ENCODE measurements around the gene LRRK1.

The LRRK1 gene

GRCh38 chr15:101024706-101025500 lies 105.7 kb downstream of the LRRK1 start:
- Histone ChIP-seq H3K9me3 (no peaks in the 10 kb centered on the region), H3K27ac (no peak overlapping the region), H3K36me3 (no peaks in the 10 kb centered on the region), H3K4me2 (no peak overlapping the region), H3K27me3 (no peaks in the 10 kb centered on the region), H3K4me3 (no peak overlapping the region), H3K9ac (no peak overlapping the region), H3K4me1 (no peaks in the 10 kb centered on the region), H4K20me1 (no peaks in the 10 kb centered on the region)
- no peak for TF ChIP-seq Cebpa-rat (IDR thresholded peaks at IDR 0.05)

GRCh38 chr15:101025501-101025885 lies 106.3 kb downstream of the LRRK1 start:
- H3K27me3 ChIP-seq: no peaks in the 10 kb centered on the region
- no peak overlapping the region for H3K9ac ChIP-seq
- H4K20me1 ChIP-seq: no peaks in the 10 kb centered on the region
- H3K4me2 ChIP-seq: no peak overlapping the region
- H3K36me3 ChIP-seq: no peaks in the 10 kb centered on the region
- no peaks in the 10 kb centered on the region for H3K4me1 ChIP-seq
- H3K9me3 ChIP-seq: no peaks in the 10 kb centered on the region
- H3K27ac ChIP-seq: no peak overlapping the region
- TF ChIP-seq Cebpa-rat (IDR thresholded peaks at IDR 0.05): no peak
- no peak overlapping the region for H3K4me3 ChIP-seq

GRCh38 chr15:101025896-101026631 lies 106.9 kb downstream of the LRRK1 start:
- Histone ChIP-seq H3K4me1 (no peaks in the 10 kb centered on the region), H3K27ac (no peak overlapping the region), H3K9ac (no peak overlapping the region), H3K36me3 (no peaks in the 10 kb centered on the region), H3K4me2 (no peak overlapping the region), H3K27me3 (no peaks in the 10 kb centered on the region), H4K20me1 (no peaks in the 10 kb centered on the region), H3K4me3 (no peak overlapping the region), H3K9me3 (no peaks in the 10 kb centered on the region)
- no peak for TF ChIP-seq Cebpa-rat (IDR thresholded peaks at IDR 0.05)

- H3K27me3 ChIP-seq: no peaks in the 10 kb centered on the region
- H3K36me3 ChIP-seq: no peaks in the 10 kb centered on the region
- no peak overlapping the region for H3K9ac ChIP-seq
- no peak overlapping the region for H3K4me3 ChIP-seq
- H4K20me1 ChIP-seq: no peaks in the 10 kb centered on the region
- no peak for TF ChIP-seq Cebpa-rat (IDR thresholded peaks at IDR 0.05)
- H3K4me1 ChIP-seq: peaks cover 4% of the 10 kb centered on the region; the same call in 1 of the 2 replicates
- no peak overlapping the region for H3K27ac ChIP-seq
- no peaks in the 10 kb centered on the region for H3K9me3 ChIP-seq
- no peak overlapping the region for H3K4me2 ChIP-seq
Measured at GRCh38 chr15:101026656-101027272, 107.6 kb downstream of the LRRK1 start.

- H3K36me3 ChIP-seq: no peaks in the 10 kb centered on the region
- H3K4me3 ChIP-seq: no peak overlapping the region
- H4K20me1 ChIP-seq: no peaks in the 10 kb centered on the region
- H3K4me2 ChIP-seq: no peak overlapping the region
- H3K4me1 ChIP-seq: peaks cover 6% of the 10 kb centered on the region; the same call in 1 of the 2 replicates
- H3K9ac ChIP-seq: no peak overlapping the region
- no peaks in the 10 kb centered on the region for H3K9me3 ChIP-seq
- no peak overlapping the region for H3K27ac ChIP-seq
- no peak for TF ChIP-seq Cebpa-rat (IDR thresholded peaks at IDR 0.05)
- no peaks in the 10 kb centered on the region for H3K27me3 ChIP-seq
Measured at GRCh38 chr15:101027273-101027901, 108.2 kb downstream of the LRRK1 start.

- no peaks in the 10 kb centered on the region for H3K36me3 ChIP-seq
- H3K9ac ChIP-seq: no peak overlapping the region
- no peaks in the 10 kb centered on the region for H3K9me3 ChIP-seq
- H3K27me3 ChIP-seq: no peaks in the 10 kb centered on the region
- peaks cover 6% of the 10 kb centered on the region; the same call in 1 of the 2 replicates for H3K4me1 ChIP-seq
- no peak for TF ChIP-seq Cebpa-rat (IDR thresholded peaks at IDR 0.05)
- no peaks in the 10 kb centered on the region for H4K20me1 ChIP-seq
- H3K27ac ChIP-seq: no peak overlapping the region
- H3K4me2 ChIP-seq: no peak overlapping the region
- no peak overlapping the region for H3K4me3 ChIP-seq
Measured at GRCh38 chr15:101027920-101028319, 108.8 kb downstream of the LRRK1 start.

GRCh38 chr15:101028321-101028720 lies 109.2 kb downstream of the LRRK1 start:
- Histone ChIP-seq H3K4me3 (no peak overlapping the region), H3K27me3 (no peaks in the 10 kb centered on the region), H3K27ac (no peak overlapping the region), H3K4me1 (peaks cover 6% of the 10 kb centered on the region; the same call in 1 of the 2 replicates), H3K36me3 (no peaks in the 10 kb centered on the region), H3K9me3 (no peaks in the 10 kb centered on the region), H3K9ac (no peak overlapping the region), H4K20me1 (no peaks in the 10 kb centered on the region), H3K4me2 (no peak overlapping the region)
- TF ChIP-seq Cebpa-rat (IDR thresholded peaks at IDR 0.05): no peak

- Histone ChIP-seq H3K4me1 (peaks cover 6% of the 10 kb centered on the region; the same call in 1 of the 2 replicates), H3K27me3 (no peaks in the 10 kb centered on the region), H3K4me2 (no peak overlapping the region), H4K20me1 (no peaks in the 10 kb centered on the region), H3K36me3 (no peaks in the 10 kb centered on the region), H3K9me3 (no peaks in the 10 kb centered on the region), H3K27ac (no peak overlapping the region), H3K9ac (no peak overlapping the region), H3K4me3 (no peak overlapping the region)
- TF ChIP-seq Cebpa-rat (IDR thresholded peaks at IDR 0.05): no peak
Measured at GRCh38 chr15:101028772-101029438, 109.7 kb downstream of the LRRK1 start.

GRCh38 chr15:101029971-101030661 lies 111.0 kb downstream of the LRRK1 start:
- Histone ChIP-seq H3K27ac (no peak overlapping the region), H3K9me3 (peaks cover 11% of the 10 kb centered on the region), H3K9ac (no peak overlapping the region), H3K36me3 (no peaks in the 10 kb centered on the region), H3K4me2 (no peak overlapping the region), H3K4me3 (no peak overlapping the region), H3K4me1 (peaks cover 6% of the 10 kb centered on the region; the same call in 1 of the 2 replicates), H4K20me1 (no peaks in the 10 kb centered on the region), H3K27me3 (no peaks in the 10 kb centered on the region)
- TF ChIP-seq Cebpa-rat (IDR thresholded peaks at IDR 0.05): no peak
